Mammary epithelial cell (primary cell): Measurements from ENCODE around the gene ABHD3.

ENCODE experiments used
- EZH2 ChIP-seq: IDR thresholded peaks from 2 replicates; pipeline ENCODE4 v1.6.1; 2012; ENCODE audit warnings: low read length, inconsistent platforms, borderline replicate concordance
- TF ChIP-seq, protein P1 (sequence below), 2 donors: IDR thresholded peaks in 1 of 2; conservative IDR thresholded peaks in 1 of 2; 2 replicates each; pipeline ENCODE4 v1.5.1; 2011 to 2012; ENCODE audit warnings: inconsistent platforms in 2 of 2, low read length in 2 of 2, mild to moderate bottlenecking in 2 of 2, control low read depth in 1 of 2, low read depth in 1 of 2; ENCODE audit not compliant: insufficient read depth in 1 of 2; ENCODE audit errors: extremely low read depth in 1 of 2

DNA sequence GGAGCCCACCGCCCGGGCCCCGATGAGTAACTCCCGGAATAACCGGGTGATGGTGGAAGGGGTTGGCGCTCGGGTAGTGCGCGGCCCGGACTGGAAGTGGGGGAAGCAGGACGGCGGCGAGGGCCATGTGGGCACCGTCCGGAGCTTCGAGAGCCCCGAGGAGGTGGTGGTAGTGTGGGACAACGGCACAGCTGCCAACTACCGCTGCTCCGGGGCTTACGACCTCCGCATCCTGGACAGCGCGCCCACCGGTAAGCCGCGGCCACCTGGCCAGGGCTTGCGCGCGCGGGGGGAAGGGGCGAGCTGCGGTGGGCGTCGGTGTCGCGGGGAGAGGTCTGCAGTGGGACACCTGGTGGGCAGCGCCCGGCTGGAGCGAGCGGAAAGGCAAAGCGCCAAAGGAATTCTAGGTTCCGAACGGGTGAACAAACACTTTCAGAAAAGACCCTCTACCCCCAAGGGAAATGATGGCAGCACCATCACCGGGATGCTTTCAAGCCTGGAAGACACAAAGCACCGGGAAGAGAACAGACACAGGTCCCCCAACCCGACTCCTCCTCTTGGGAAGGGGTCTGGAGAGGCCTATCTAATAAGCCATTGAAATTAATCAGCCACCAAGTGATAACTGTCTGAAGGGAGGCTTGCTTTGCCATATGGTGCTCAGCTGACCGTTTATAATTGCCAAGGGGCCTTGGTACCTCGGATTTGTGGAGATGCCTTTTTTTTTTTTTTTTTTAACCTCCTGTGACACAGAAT, 37.2 kb upstream of the ABHD3 start:
- TF ChIP-seq EZH2, result no peak
- TF ChIP-seq, protein P1, sequence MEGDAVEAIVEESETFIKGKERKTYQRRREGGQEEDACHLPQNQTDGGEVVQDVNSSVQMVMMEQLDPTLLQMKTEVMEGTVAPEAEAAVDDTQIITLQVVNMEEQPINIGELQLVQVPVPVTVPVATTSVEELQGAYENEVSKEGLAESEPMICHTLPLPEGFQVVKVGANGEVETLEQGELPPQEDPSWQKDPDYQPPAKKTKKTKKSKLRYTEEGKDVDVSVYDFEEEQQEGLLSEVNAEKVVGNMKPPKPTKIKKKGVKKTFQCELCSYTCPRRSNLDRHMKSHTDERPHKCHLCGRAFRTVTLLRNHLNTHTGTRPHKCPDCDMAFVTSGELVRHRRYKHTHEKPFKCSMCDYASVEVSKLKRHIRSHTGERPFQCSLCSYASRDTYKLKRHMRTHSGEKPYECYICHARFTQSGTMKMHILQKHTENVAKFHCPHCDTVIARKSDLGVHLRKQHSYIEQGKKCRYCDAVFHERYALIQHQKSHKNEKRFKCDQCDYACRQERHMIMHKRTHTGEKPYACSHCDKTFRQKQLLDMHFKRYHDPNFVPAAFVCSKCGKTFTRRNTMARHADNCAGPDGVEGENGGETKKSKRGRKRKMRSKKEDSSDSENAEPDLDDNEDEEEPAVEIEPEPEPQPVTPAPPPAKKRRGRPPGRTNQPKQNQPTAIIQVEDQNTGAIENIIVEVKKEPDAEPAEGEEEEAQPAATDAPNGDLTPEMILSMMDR (conservative IDR thresholded peaks at IDR 0.05 in 1 of 2, IDR thresholded peaks at IDR 0.05 in 1 of 2; ENCODE audit: extremely low read depth in 1 of 2, insufficient read depth in 1 of 2, low read depth in 1 of 2, low read length in 2 of 2), result no peak
